NB4 (cell line): ENCODE results near the gene ERCC1.

ENCODE experiments used
- POLR2A ChIP-seq: IDR thresholded peaks from 2 replicates; pipeline ENCODE4 v1.6.1; 2011; ENCODE audit warnings: mild to moderate bottlenecking; ENCODE audit not compliant: insufficient read length; ENCODE audit errors: extremely low read depth
- TF ChIP-seq, protein P1 (sequence below): IDR thresholded peaks from one replicate; pipeline ENCODE4 v1.5.1; 2012; ENCODE audit warnings: low read depth, low read length

DNA sequence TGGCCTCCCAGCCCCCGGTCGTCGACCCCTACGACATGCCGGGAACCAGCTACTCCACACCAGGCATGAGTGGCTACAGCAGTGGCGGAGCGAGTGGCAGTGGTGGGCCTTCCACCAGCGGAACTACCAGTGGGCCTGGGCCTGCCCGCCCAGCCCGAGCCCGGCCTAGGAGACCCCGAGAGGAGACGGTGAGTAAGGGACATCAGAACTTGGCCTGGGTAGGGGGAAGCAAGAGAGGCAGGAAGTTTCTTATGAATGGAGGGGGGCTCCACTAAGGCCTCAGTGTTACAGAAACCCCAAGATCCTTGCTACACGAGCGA, 47.0 kb upstream of the ERCC1 start:
- TF ChIP-seq, protein P1, sequence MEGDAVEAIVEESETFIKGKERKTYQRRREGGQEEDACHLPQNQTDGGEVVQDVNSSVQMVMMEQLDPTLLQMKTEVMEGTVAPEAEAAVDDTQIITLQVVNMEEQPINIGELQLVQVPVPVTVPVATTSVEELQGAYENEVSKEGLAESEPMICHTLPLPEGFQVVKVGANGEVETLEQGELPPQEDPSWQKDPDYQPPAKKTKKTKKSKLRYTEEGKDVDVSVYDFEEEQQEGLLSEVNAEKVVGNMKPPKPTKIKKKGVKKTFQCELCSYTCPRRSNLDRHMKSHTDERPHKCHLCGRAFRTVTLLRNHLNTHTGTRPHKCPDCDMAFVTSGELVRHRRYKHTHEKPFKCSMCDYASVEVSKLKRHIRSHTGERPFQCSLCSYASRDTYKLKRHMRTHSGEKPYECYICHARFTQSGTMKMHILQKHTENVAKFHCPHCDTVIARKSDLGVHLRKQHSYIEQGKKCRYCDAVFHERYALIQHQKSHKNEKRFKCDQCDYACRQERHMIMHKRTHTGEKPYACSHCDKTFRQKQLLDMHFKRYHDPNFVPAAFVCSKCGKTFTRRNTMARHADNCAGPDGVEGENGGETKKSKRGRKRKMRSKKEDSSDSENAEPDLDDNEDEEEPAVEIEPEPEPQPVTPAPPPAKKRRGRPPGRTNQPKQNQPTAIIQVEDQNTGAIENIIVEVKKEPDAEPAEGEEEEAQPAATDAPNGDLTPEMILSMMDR, result no peak
- TF ChIP-seq POLR2A, result no peak
